SK-N-SH treated with all-trans-retinoic acid at 6 μM for 48 hours (cell line): Measurements from ENCODE around the gene CXXC5.
A peak's percentile ranks its signal among the peaks of the same experiment; 100 is the strongest.
"Not testable (repeated sequence)": the region's sequence is repeated elsewhere in the genome, so short reads cannot be mapped to it uniquely, and the experiment has no call there.

Source experiments
- ATAC-seq: fragments of 200-7000 bp; cut with Tn5 transposase; 3 replicates; pipeline ENCODE4 v1.9.1; 2020; ENCODE audit warnings: mild to moderate bottlenecking, moderate library complexity
- ARNTL ChIP-seq: fragments of 450-650 bp; formaldehyde crosslinking; IDR thresholded peaks from 2 replicates; pipeline ENCODE4 v1.5.0; 2020; ENCODE audit warnings: low read depth, mild to moderate bottlenecking, moderate library complexity, borderline replicate concordance
- BACH2 ChIP-seq: fragments of 250-450 bp; sonication (Bioruptor Pico); IDR thresholded peaks from 2 replicates; pipeline ENCODE4 v1.9.0; 2021; ENCODE audit warnings: mild to moderate bottlenecking, borderline replicate concordance
- CSDC2 ChIP-seq: fragments of 250-450 bp; sonication (Bioruptor Pico); IDR thresholded peaks from 2 replicates; pipeline ENCODE4 v1.5.0; 2020; ENCODE audit warnings: mild to moderate bottlenecking, moderate library complexity
- GLIS3 ChIP-seq: fragments of 250-450 bp; sonication (Bioruptor Pico); IDR thresholded peaks from 2 replicates; pipeline ENCODE4 v1.5.0; 2020; ENCODE audit warnings: mild to moderate bottlenecking, moderate library complexity
- OSR1 ChIP-seq: fragments of 250-450 bp; sonication (Bioruptor Pico); IDR thresholded peaks from 2 replicates; pipeline ENCODE4 v1.8.0; 2022; ENCODE audit warnings: moderate library complexity, mild to moderate bottlenecking, inconsistent platforms
- PPARA ChIP-seq: fragments of 250-450 bp; sonication (Bioruptor Pico); IDR thresholded peaks from 2 replicates; pipeline ENCODE4 v1.5.0; 2020; ENCODE audit warnings: mild to moderate bottlenecking, borderline replicate concordance
- RARB ChIP-seq: fragments of 250-450 bp; sonication (Bioruptor Pico); IDR thresholded peaks from 2 replicates; pipeline ENCODE4 v1.8.0; 2021; ENCODE audit warnings: mild to moderate bottlenecking, moderate library complexity
- SNAI2 ChIP-seq: fragments of 250-450 bp; sonication (Bioruptor Pico); IDR thresholded peaks from 2 replicates; pipeline ENCODE4 v1.5.0; 2020; ENCODE audit warnings: mild to moderate bottlenecking, moderate library complexity
- TCF4 ChIP-seq: fragments of 250-450 bp; sonication (Bioruptor Pico); IDR thresholded peaks from 2 replicates; pipeline ENCODE4 v1.8.0; 2021; ENCODE audit warnings: mild to moderate bottlenecking, moderate library complexity, borderline replicate concordance
- TOX ChIP-seq: fragments of 250-450 bp; sonication (Bioruptor Pico); IDR thresholded peaks from 2 replicates; pipeline ENCODE4 v1.8.0; 2021; ENCODE audit warnings: mild to moderate bottlenecking, moderate library complexity, borderline replicate concordance
- ZC3H10 ChIP-seq: fragments of 250-450 bp; sonication (Bioruptor Pico); IDR thresholded peaks from 2 replicates; pipeline ENCODE4 v1.5.1; 2021; ENCODE audit warnings: mild to moderate bottlenecking, moderate library complexity
- ZFP3 ChIP-seq: fragments of 250-450 bp; sonication (Bioruptor Pico); IDR thresholded peaks from 2 replicates; pipeline ENCODE4 v1.5.0; 2020; ENCODE audit warnings: mild to moderate bottlenecking, moderate library complexity
- ZFP30 ChIP-seq: fragments of 450-650 bp; formaldehyde crosslinking; IDR thresholded peaks from 2 replicates; pipeline ENCODE4 v1.5.0; 2022; ENCODE audit warnings: mild to moderate bottlenecking, moderate library complexity
- ZNF565 ChIP-seq: fragments of 450-650 bp; formaldehyde crosslinking; conservative IDR thresholded peaks from 2 replicates; pipeline ENCODE4 v1.5.0; 2020; ENCODE audit warnings: low read depth, mild to moderate bottlenecking, moderate library complexity
- ZNF70 ChIP-seq: fragments of 450-650 bp; formaldehyde crosslinking; IDR thresholded peaks from 2 replicates; pipeline ENCODE4 v1.5.0; 2020; ENCODE audit warnings: mild to moderate bottlenecking, moderate library complexity
- ZNF8 ChIP-seq: fragments of 450-650 bp; formaldehyde crosslinking; IDR thresholded peaks from 2 replicates; pipeline ENCODE4 v1.5.0; 2020; ENCODE audit warnings: mild to moderate bottlenecking, moderate library complexity
- TF ChIP-seq, protein P1 (sequence below): fragments of 250-450 bp; sonication (Bioruptor Pico); IDR thresholded peaks from 2 replicates; pipeline ENCODE4 v1.5.1; 2020; ENCODE audit warnings: low read depth, mild to moderate bottlenecking, moderate library complexity
- TF ChIP-seq, protein P2 (sequence below): fragments of 250-450 bp; sonication (Bioruptor Pico); IDR thresholded peaks from 2 replicates; pipeline ENCODE4 v1.5.1; 2021; ENCODE audit warnings: mild to moderate bottlenecking, moderate library complexity
- TF ChIP-seq, protein P3 (sequence below): fragments of 250-450 bp; sonication (Bioruptor Pico); IDR thresholded peaks from 2 replicates; pipeline ENCODE4 v1.5.0; 2020; ENCODE audit warnings: mild to moderate bottlenecking, moderate library complexity
- TF ChIP-seq, protein P4 (sequence below): fragments of 250-450 bp; sonication (Bioruptor Pico); IDR thresholded peaks from 2 replicates; pipeline ENCODE4 v1.8.0; 2021; ENCODE audit warnings: low read depth, mild to moderate bottlenecking, moderate library complexity, borderline replicate concordance

Gene CXXC5

GRCh38 chr5:139648205-139649081 lies at the start of gene CXXC5:
Gene CXXC5 (plus strand): TSS chr5:139648349. CDS start chr5:139680524, 32,175 bp downstream.
- ATAC-seq: peak; percentile 48

GRCh38 chr5:139598601-139598965 lies 49.6 kb upstream of the CXXC5 start:
- not testable (repeated sequence) for ATAC-seq

More at GRCh38 chr5:139648205-139649081, at the start of gene CXXC5:
- TF ChIP-seq, protein P1, sequence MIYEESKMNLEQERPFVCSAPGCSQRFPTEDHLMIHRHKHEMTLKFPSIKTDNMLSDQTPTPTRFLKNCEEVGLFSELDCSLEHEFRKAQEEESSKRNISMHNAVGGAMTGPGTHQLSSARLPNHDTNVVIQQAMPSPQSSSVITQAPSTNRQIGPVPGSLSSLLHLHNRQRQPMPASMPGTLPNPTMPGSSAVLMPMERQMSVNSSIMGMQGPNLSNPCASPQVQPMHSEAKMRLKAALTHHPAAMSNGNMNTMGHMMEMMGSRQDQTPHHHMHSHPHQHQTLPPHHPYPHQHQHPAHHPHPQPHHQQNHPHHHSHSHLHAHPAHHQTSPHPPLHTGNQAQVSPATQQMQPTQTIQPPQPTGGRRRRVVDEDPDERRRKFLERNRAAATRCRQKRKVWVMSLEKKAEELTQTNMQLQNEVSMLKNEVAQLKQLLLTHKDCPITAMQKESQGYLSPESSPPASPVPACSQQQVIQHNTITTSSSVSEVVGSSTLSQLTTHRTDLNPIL (CRISPR knock-in tag): no peak
- TF ChIP-seq ZNF8 (no peak), ZNF70 (CRISPR knock-in tag) (no peak), PPARA (CRISPR knock-in tag) (no peak), ZFP30 (CRISPR knock-in tag) (no peak), ZNF565 (CRISPR knock-in tag) (no peak), CSDC2 (CRISPR knock-in tag) (no peak)
- TF ChIP-seq, protein P2, sequence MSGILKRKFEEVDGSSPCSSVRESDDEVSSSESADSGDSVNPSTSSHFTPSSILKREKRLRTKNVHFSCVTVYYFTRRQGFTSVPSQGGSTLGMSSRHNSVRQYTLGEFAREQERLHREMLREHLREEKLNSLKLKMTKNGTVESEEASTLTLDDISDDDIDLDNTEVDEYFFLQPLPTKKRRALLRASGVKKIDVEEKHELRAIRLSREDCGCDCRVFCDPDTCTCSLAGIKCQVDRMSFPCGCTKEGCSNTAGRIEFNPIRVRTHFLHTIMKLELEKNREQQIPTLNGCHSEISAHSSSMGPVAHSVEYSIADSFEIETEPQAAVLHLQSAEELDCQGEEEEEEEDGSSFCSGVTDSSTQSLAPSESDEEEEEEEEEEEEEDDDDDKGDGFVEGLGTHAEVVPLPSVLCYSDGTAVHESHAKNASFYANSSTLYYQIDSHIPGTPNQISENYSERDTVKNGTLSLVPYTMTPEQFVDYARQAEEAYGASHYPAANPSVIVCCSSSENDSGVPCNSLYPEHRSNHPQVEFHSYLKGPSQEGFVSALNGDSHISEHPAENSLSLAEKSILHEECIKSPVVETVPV (CRISPR knock-in tag): no peak
- TF ChIP-seq, protein P3, sequence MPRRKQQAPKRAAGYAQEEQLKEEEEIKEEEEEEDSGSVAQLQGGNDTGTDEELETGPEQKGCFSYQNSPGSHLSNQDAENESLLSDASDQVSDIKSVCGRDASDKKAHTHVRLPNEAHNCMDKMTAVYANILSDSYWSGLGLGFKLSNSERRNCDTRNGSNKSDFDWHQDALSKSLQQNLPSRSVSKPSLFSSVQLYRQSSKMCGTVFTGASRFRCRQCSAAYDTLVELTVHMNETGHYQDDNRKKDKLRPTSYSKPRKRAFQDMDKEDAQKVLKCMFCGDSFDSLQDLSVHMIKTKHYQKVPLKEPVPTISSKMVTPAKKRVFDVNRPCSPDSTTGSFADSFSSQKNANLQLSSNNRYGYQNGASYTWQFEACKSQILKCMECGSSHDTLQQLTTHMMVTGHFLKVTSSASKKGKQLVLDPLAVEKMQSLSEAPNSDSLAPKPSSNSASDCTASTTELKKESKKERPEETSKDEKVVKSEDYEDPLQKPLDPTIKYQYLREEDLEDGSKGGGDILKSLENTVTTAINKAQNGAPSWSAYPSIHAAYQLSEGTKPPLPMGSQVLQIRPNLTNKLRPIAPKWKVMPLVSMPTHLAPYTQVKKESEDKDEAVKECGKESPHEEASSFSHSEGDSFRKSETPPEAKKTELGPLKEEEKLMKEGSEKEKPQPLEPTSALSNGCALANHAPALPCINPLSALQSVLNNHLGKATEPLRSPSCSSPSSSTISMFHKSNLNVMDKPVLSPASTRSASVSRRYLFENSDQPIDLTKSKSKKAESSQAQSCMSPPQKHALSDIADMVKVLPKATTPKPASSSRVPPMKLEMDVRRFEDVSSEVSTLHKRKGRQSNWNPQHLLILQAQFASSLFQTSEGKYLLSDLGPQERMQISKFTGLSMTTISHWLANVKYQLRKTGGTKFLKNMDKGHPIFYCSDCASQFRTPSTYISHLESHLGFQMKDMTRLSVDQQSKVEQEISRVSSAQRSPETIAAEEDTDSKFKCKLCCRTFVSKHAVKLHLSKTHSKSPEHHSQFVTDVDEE (CRISPR knock-in tag): no peak

GRCh38 chr5:139600336-139600949 lies 47.7 kb upstream of the CXXC5 start:
- ATAC-seq: no peak
- no peak for TF ChIP-seq RARB
- no peak for TF ChIP-seq ZNF565 (CRISPR knock-in tag)
- TF ChIP-seq BACH2: no peak
- TF ChIP-seq GLIS3 (CRISPR knock-in tag): no peak
- no peak for TF ChIP-seq PPARA (CRISPR knock-in tag)
- TF ChIP-seq, protein P2 (CRISPR knock-in tag): no peak
- no peak for TF ChIP-seq TCF4
- TF ChIP-seq, all 23 proteins: peak for 0

DNA sequence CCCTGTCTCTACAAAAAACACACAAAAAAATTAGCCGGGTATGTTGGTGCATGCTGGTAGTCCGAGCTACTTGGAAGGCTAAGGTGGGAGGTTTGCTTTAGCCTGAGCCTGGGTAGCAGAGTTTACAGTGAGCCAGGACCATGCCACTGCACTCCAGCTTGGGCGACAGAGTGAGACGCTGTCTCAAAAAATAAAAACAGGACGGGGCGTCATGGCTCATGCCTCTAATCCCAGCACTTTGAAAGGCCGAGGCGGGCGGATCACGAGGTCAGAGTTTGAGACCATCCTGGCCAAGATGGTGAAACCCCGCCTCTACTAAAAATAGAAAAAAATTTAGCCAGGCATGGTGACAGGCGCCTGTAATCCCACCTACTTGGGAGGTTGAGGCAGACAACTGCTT lies 46.7 kb upstream of the CXXC5 start:
- ATAC-seq: no peak
- TF ChIP-seq BACH2 (no peak), ZNF8 (no peak), ZNF565 (CRISPR knock-in tag) (no peak), ZFP3 (CRISPR knock-in tag) (no peak), TOX (no peak), ZNF70 (CRISPR knock-in tag) (no peak), PPARA (CRISPR knock-in tag) (no peak), SNAI2 (CRISPR knock-in tag) (no peak), OSR1 (CRISPR knock-in tag) (no peak), ARNTL (CRISPR knock-in tag) (no peak), ZC3H10 (CRISPR knock-in tag) (no peak)
- TF ChIP-seq, protein P4, sequence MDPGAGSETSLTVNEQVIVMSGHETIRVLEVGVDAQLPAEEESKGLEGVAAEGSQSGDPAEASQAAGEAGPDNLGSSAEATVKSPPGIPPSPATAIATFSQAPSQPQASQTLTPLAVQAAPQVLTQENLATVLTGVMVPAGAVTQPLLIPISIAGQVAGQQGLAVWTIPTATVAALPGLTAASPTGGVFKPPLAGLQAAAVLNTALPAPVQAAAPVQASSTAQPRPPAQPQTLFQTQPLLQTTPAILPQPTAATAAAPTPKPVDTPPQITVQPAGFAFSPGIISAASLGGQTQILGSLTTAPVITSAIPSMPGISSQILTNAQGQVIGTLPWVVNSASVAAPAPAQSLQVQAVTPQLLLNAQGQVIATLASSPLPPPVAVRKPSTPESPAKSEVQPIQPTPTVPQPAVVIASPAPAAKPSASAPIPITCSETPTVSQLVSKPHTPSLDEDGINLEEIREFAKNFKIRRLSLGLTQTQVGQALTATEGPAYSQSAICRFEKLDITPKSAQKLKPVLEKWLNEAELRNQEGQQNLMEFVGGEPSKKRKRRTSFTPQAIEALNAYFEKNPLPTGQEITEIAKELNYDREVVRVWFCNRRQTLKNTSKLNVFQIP (CRISPR knock-in tag): no peak
- TF ChIP-seq, protein P2 (CRISPR knock-in tag): no peak
- TF ChIP-seq, protein P1 (CRISPR knock-in tag): no peak

DNA sequence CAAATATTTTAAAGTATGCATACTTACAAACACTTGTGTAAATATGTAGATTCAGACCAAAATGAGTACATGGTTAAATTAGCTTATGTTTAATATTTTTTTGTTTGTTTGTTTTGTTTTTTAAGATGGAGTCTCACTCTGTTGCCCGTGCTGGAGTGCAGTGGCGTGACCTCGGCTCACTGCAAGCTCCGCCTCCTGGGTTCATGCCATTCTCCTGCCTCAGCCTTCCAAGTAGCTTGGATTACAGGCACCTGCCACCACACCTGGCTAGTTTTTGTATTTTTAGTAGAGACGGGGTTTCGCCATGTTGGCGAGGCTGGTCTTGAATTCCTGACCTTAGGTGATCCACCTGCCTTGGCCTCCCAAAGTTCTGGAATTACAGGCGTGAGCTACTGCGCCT lies 46.2 kb upstream of the CXXC5 start:
- not testable (repeated sequence) for ATAC-seq
